Measurements from ENCODE around the gene CALM3.

The CALM3 gene

DNA sequence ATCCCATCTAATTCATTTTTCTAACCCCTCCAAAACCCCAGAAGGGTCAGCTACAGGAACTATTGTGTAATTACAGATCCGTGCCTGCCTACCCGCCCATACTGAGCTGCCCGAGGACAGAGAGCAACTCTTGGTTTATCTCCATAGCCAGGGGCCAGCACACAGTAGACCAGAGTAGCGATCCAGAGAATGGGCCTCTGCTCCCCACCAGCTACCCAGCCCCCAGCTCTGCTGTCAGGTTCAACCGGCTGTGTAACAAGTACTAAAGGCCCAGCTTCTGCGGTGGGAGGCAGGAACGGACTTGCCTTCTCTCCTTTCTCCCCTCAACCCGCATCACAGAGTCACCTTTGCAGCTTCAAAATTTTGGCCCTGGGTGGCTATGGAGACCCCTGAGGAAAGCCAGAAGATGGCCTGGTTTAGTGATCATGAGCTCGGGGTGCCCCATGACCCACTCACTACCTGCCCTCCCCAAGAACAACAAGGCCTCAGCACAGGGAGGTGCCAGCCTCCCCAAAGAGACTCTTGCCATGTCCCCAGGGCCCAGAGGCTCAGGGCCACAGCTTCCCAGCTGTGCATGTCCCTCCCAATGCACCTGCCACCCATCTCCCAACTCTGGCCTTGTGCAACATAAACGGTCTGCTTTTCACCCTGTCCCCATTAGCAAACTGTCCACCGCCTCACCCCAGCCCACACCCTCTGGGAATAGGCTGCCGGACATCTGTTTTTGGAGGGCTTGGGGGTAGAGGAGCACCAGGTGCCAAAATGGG, 5.7 kb downstream of the CALM3 start:
- TF ChIP-seq, protein P1, sequence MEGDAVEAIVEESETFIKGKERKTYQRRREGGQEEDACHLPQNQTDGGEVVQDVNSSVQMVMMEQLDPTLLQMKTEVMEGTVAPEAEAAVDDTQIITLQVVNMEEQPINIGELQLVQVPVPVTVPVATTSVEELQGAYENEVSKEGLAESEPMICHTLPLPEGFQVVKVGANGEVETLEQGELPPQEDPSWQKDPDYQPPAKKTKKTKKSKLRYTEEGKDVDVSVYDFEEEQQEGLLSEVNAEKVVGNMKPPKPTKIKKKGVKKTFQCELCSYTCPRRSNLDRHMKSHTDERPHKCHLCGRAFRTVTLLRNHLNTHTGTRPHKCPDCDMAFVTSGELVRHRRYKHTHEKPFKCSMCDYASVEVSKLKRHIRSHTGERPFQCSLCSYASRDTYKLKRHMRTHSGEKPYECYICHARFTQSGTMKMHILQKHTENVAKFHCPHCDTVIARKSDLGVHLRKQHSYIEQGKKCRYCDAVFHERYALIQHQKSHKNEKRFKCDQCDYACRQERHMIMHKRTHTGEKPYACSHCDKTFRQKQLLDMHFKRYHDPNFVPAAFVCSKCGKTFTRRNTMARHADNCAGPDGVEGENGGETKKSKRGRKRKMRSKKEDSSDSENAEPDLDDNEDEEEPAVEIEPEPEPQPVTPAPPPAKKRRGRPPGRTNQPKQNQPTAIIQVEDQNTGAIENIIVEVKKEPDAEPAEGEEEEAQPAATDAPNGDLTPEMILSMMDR (IDR thresholded peaks at IDR 0.05) = no peak
- no peaks in the 10 kb centered on the region for H3K27me3 Mint-ChIP-seq (ENCODE audit: low read depth, poor library complexity)
- peaks cover 23% of the 10 kb centered on the region for H3K36me3 Mint-ChIP-seq (ENCODE audit: low read depth)
- H3K4me1 Mint-ChIP-seq = peaks cover 57% of the 10 kb centered on the region
- H3K9me3 Mint-ChIP-seq = no peaks in the 10 kb centered on the region
- no peak overlapping the region for H3K4me3 Mint-ChIP-seq
- peak overlapping the region; percentile 17 for H3K27ac Mint-ChIP-seq
- DNase-seq = no peak

GRCh38 chr19:46607448-46607841, 6.3 kb downstream of the CALM3 start:
- H3K4me1 Mint-ChIP-seq = peaks cover 51% of the 10 kb centered on the region
- TF ChIP-seq, protein P1 (IDR thresholded peaks at IDR 0.05) = no peak
- peak overlapping the region; percentile 71 for H3K27ac Mint-ChIP-seq
- no peak overlapping the region for H3K4me3 Mint-ChIP-seq
- H3K27me3 Mint-ChIP-seq (ENCODE audit: low read depth, poor library complexity) = no peaks in the 10 kb centered on the region
- H3K9me3 Mint-ChIP-seq = no peaks in the 10 kb centered on the region
- peaks cover 23% of the 10 kb centered on the region for H3K36me3 Mint-ChIP-seq (ENCODE audit: low read depth)
- DNase-seq = no peak

- peak overlapping the region; percentile 71 for H3K27ac Mint-ChIP-seq
- peaks cover 43% of the 10 kb centered on the region for H3K4me1 Mint-ChIP-seq
- peaks cover 23% of the 10 kb centered on the region for H3K36me3 Mint-ChIP-seq (ENCODE audit: low read depth)
- no peaks in the 10 kb centered on the region for H3K27me3 Mint-ChIP-seq (ENCODE audit: low read depth, poor library complexity)
- no peak overlapping the region for H3K4me3 Mint-ChIP-seq
- DNase-seq = no peak
- TF ChIP-seq, protein P1 (IDR thresholded peaks at IDR 0.05) = no peak
- H3K9me3 Mint-ChIP-seq = no peaks in the 10 kb centered on the region
These were observed 7.0 kb downstream of the CALM3 start for GRCh38 chr19:46608178-46608577.

GRCh38 chr19:46608581-46609345, 7.6 kb downstream of the CALM3 start:
- no peak for DNase-seq
- peaks cover 38% of the 10 kb centered on the region for H3K4me1 Mint-ChIP-seq
- no peak overlapping the region for H3K27ac Mint-ChIP-seq
- H3K4me3 Mint-ChIP-seq = no peak overlapping the region
- no peaks in the 10 kb centered on the region for H3K27me3 Mint-ChIP-seq (ENCODE audit: low read depth, poor library complexity)
- peaks cover 23% of the 10 kb centered on the region for H3K36me3 Mint-ChIP-seq (ENCODE audit: low read depth)
- TF ChIP-seq, protein P1 (IDR thresholded peaks at IDR 0.05) = no peak
- no peaks in the 10 kb centered on the region for H3K9me3 Mint-ChIP-seq

- Mint-ChIP-seq H3K4me3 (no peak overlapping the region), H3K27ac (peak overlapping the region; percentile 60)
- no peak for DNase-seq
These were observed 8.6 kb downstream of the CALM3 start for GRCh38 chr19:46609511-46610412.

More at GRCh38 chr19:46609511-46610412, 8.6 kb downstream of the CALM3 start:
- TF ChIP-seq, protein P1 (IDR thresholded peaks at IDR 0.05) = no peak
- Mint-ChIP-seq H3K36me3 (ENCODE audit: low read depth) (peaks cover 23% of the 10 kb centered on the region), H3K27me3 (ENCODE audit: low read depth, poor library complexity) (no peaks in the 10 kb centered on the region), H3K4me1 (peaks cover 35% of the 10 kb centered on the region), H3K9me3 (no peaks in the 10 kb centered on the region)

Measured in nephron progenitor cell (in vitro differentiated cells).